HepG2 (cell line): ENCODE data around the gene SEPTIN5. TPM values are rescaled to one million over a fixed set of nuclear protein-coding genes. Genes with fewer than 3 reads are reported as not detected.

Experiments
- ATAC-seq: fragments of 200-7000 bp; cut with Tn5 transposase; 3 replicates; pipeline ENCODE4 v1.9.1; 2020; ENCODE audit warnings: mild to moderate bottlenecking, moderate library complexity
- BruUV-seq: library from RNA; stranded (reverse); fragments of 400-500 nt; replicated peaks from 2 replicates; lab custom pipeline; 2021; lab: Mats Ljungman, UMichigan
- CTCF ChIA-PET: fragments of 300-600 bp; formaldehyde crosslinking; extraction: SDS; loops from one replicate; lab custom pipeline; 2021; ENCODE audit warnings: low total read pairs, inconsistent platforms, low intra/inter-chr PET ratio; lab: Yijun Ruan, JAX
- POLR2A ChIA-PET: fragments of 350-600 bp; sonication (Branson Sonifier 250); formaldehyde crosslinking; loops from one replicate; lab custom pipeline; 2020; ENCODE audit warnings: antibody characterized with exemption, inconsistent platforms; lab: Yijun Ruan, JAX
- DNase-seq: peaks from one replicate; pipeline ENCODE4 v3.0.0-alpha.2; 2015; ENCODE audit warnings: low spot score
- FAIRE-seq: peaks from 3 replicates; lab custom pipeline; 2011; peaks lifted over from hg19 to GRCh38; lab: Jason Lieb, UNC
- H2AFZ ChIP-seq: one replicate; pipeline ENCODE4 v1.6.1; 2011; ENCODE audit warnings: low read length, inconsistent platforms
- H3K27ac ChIP-seq: fragments of 300-600 bp; 3 replicates; pipeline ENCODE4 v1.8.0; 2011; ENCODE audit warnings: mixed run types, mild to moderate bottlenecking, mixed read lengths, low read length, inconsistent platforms; ENCODE audit not compliant: insufficient read depth; ENCODE audit errors: extremely low read length
- H3K27me3 ChIP-seq, 2 experiments: fragments of 200-600 bp in 1 of 2; 2 replicates in 1 of 2; 3 replicates in 1 of 2; pipeline versions ENCODE4 v1.6.0 to v1.8.0; 2011; ENCODE audit warnings: low read length in 2 of 2, mild to moderate bottlenecking in 2 of 2, moderate library complexity in 2 of 2, inconsistent platforms in 1 of 2; ENCODE audit not compliant: insufficient read depth in 2 of 2, control insufficient read depth in 1 of 2
- H3K36me3 ChIP-seq, 2 experiments: fragments of 200-600 bp in 1 of 2; replicated peaks in 1 of 2; 2 replicates in 1 of 2; 3 replicates in 1 of 2; pipeline versions ENCODE4 v1.5.1 to v1.8.0; 2011; ENCODE audit warnings: low read length in 2 of 2, inconsistent platforms in 1 of 2; ENCODE audit not compliant: insufficient read depth in 2 of 2, control insufficient read depth in 1 of 2
- H3K4me1 ChIP-seq: 2 replicates; pipeline ENCODE4 v1.5.1; 2012; ENCODE audit warnings: low read length, inconsistent platforms; ENCODE audit not compliant: insufficient read depth
- H3K4me2 ChIP-seq: 2 replicates; pipeline ENCODE4 v1.6.0; 2011; ENCODE audit warnings: low read depth, low read length, inconsistent platforms
- H3K4me3 ChIP-seq, 3 experiments: fragments of 200-600 bp in 1 of 3; sonication (generic), shearing (Covaris generic) in 1 of 3; replicated peaks in 1 of 3; 2 replicates each; pipeline ENCODE4 v1.5.1; 2011 to 2016; ENCODE audit warnings: low read length in 3 of 3, inconsistent platforms in 2 of 3, low read depth in 2 of 3, mild to moderate bottlenecking in 2 of 3, control low read depth in 1 of 3, mixed read lengths in 1 of 3; ENCODE audit not compliant: insufficient read depth in 1 of 3
- H3K79me2 ChIP-seq: one replicate; pipeline ENCODE4 v1.6.1; 2011; ENCODE audit warnings: low read length, inconsistent platforms; ENCODE audit not compliant: insufficient read depth
- H3K9ac ChIP-seq: 2 replicates; pipeline ENCODE4 v1.6.0; 2011; ENCODE audit warnings: mild to moderate bottlenecking, low read depth, low read length, inconsistent platforms; ENCODE audit not compliant: insufficient read depth
- H3K9me3 ChIP-seq: 2 replicates; pipeline ENCODE4 v1.5.1; 2012; ENCODE audit warnings: mild to moderate bottlenecking, low read length
- H4K20me1 ChIP-seq: 2 replicates; pipeline ENCODE4 v1.6.0; 2011; ENCODE audit warnings: inconsistent platforms, mild to moderate bottlenecking, low read length, moderate library complexity; ENCODE audit not compliant: insufficient read depth
- AKNA ChIP-seq: sonication (generic); formaldehyde crosslinking; IDR thresholded peaks from 2 replicates; pipeline ENCODE4 v1.4.0; 2020; ENCODE audit warnings: missing genetic modification reagents, borderline replicate concordance
- HNRNPUL1 ChIP-seq: fragments of 200-400 bp; formaldehyde crosslinking; IDR thresholded peaks from 2 replicates; pipeline ENCODE4 v1.6.1; 2017; ENCODE audit warnings: low read depth, mild to moderate bottlenecking, low read length, moderate library complexity
- MLX ChIP-seq: IDR thresholded peaks from 2 replicates; pipeline ENCODE4 v1.6.1; 2016
- RFXANK ChIP-seq: IDR thresholded peaks from 2 replicates; pipeline ENCODE4 v1.6.1; 2016
- SMAD9 ChIP-seq: sonication (generic); formaldehyde crosslinking; IDR thresholded peaks from 2 replicates; pipeline ENCODE4 v1.5.1; 2020; ENCODE audit warnings: mild to moderate bottlenecking, missing genetic modification reagents
- TAF15 ChIP-seq: fragments of 200-400 bp; formaldehyde crosslinking; IDR thresholded peaks from one replicate; pipeline ENCODE4 v1.6.1; 2018; ENCODE audit warnings: mild to moderate bottlenecking, low read depth, low read length; ENCODE audit not compliant: poor library complexity, severe bottlenecking
- YEATS4 ChIP-seq: sonication (generic); formaldehyde crosslinking; IDR thresholded peaks from 2 replicates; pipeline ENCODE4 v1.4.0; 2020; ENCODE audit warnings: missing genetic modification reagents, borderline replicate concordance
- ZBTB14 ChIP-seq: sonication (generic); formaldehyde crosslinking; IDR thresholded peaks from 2 replicates; pipeline ENCODE4 v1.4.0; 2020; ENCODE audit warnings: missing genetic modification reagents
- ZFAT ChIP-seq: sonication (generic); formaldehyde crosslinking; conservative IDR thresholded peaks from 2 replicates; pipeline ENCODE4 v1.8.1; 2023; ENCODE audit warnings: missing genetic modification reagents, inconsistent platforms
- ZNF503 ChIP-seq: sonication (generic); formaldehyde crosslinking; IDR thresholded peaks from 2 replicates; pipeline ENCODE4 v1.4.0; 2020; ENCODE audit warnings: missing genetic modification reagents
- ZNF576 ChIP-seq: sonication (generic); formaldehyde crosslinking; IDR thresholded peaks from 2 replicates; pipeline ENCODE4 v1.4.0; 2020; ENCODE audit warnings: mild to moderate bottlenecking, missing genetic modification reagents
- ZNF709 ChIP-seq: sonication (generic); formaldehyde crosslinking; IDR thresholded peaks from 2 replicates; pipeline ENCODE4 v1.5.0; 2020; ENCODE audit warnings: mild to moderate bottlenecking, missing genetic modification reagents
- ZNF772 ChIP-seq: sonication (generic); formaldehyde crosslinking; IDR thresholded peaks from 2 replicates; pipeline ENCODE4 v1.5.0; 2020; ENCODE audit warnings: mild to moderate bottlenecking, missing genetic modification reagents
- ZNF816 ChIP-seq: sonication (generic); formaldehyde crosslinking; IDR thresholded peaks from 2 replicates; pipeline ENCODE4 v1.8.0; 2022; ENCODE audit warnings: missing genetic modification reagents, mild to moderate bottlenecking, borderline replicate concordance
- WGBS: methylation state at CpG from one replicate; pipeline ENCODE4 v1.1.6; 2017; ENCODE audit warnings: low lambda C conversion rate; 5-methylcytosine and 5-hydroxymethylcytosine counted together
- in situ Hi-C: cut with HindIII; loops from 2 replicates; pipeline ENCODE4 v1.10.0; 2017; ENCODE audit warnings: low pct_unique_long_range_greater_than_20kb; ENCODE audit not compliant: extremely low pct_ligation_motif_present
- intact Hi-C: fragments of 100-400 bp; cut with micrococcal nuclease; formaldehyde crosslinking; loops from one replicate; pipeline ENCODE4 v1.10.0; 2022; ENCODE audit not compliant: unreplicated experiment
- polyA plus RNA-seq, 8 experiments: library from polyadenylated mRNA; depleted of rRNA in 3 of 8; stranded (reverse) in 7 of 8; unstranded in 1 of 8; fragments of >200 nt; fragmentation: Illumina TruSeq in 4 of 8; extraction: Trizol in 4 of 8; gene quantifications; 2 replicates each; pipeline versions ENCODE4 v1.2.1 to v1.2.3, GENCODE V29; 2011 to 2016; ENCODE audit warnings: low read depth in 4 of 8, missing spikeins in 1 of 8, mixed read lengths in 1 of 8; ENCODE audit not compliant: insufficient read depth in 1 of 8
- total RNA-seq, 5 experiments: library from RNA; depleted of rRNA; stranded (reverse); fragments of >200 nt; fragmentation: Illumina TruSeq; extraction: Trizol; gene quantifications; 2 replicates each; pipeline ENCODE4 v1.2.3, GENCODE V29; 2016; ENCODE audit warnings: low read depth in 1 of 5

The SEPTIN5 gene
- total and polyA plus RNA-seq, 2 of the 13 experiments (the other 11 are each of a cell fraction or from before 2014, with no cell fraction given), result 0.33 TPM; not detected in 1

GRCh38 chr22:19687561-19688300 is 26.6 kb upstream of the SEPTIN5 start:
- TF ChIP-seq ZNF816 (CRISPR knock-in tag) (no peak), ZNF576 (CRISPR knock-in tag) (no peak), MLX (CRISPR knock-in tag) (no peak), ZNF772 (CRISPR knock-in tag) (no peak), ZFAT (CRISPR knock-in tag) (no peak), HNRNPUL1 (no peak), ZBTB14 (CRISPR knock-in tag) (no peak), YEATS4 (CRISPR knock-in tag) (no peak), AKNA (CRISPR knock-in tag) (no peak), ZNF503 (no peak), SMAD9 (CRISPR knock-in tag) (no peak), RFXANK (CRISPR knock-in tag) (no peak), TAF15 (no peak), ZNF709 (CRISPR knock-in tag) (no peak)
- H3K4me3 ChIP-seq, result no peak overlapping the region
- CTCF ChIA-PET, result no interaction called here
- intact Hi-C loops, result no loop called here
- no peak overlapping the region for H2AFZ ChIP-seq
- no TSS peak for BruUV-seq
- no peaks in the 10 kb centered on the region for H4K20me1 ChIP-seq
- no peak overlapping the region for H3K9ac ChIP-seq
- no peak overlapping the region for H3K27ac ChIP-seq
- H3K4me1 ChIP-seq, result no peaks in the 10 kb centered on the region
- H3K4me2 ChIP-seq, result no peak overlapping the region
- POLR2A ChIA-PET, result no interaction called here
- ATAC-seq, result no peak
- in situ Hi-C loops, result no loop called here
- no peak for DNase-seq
- H3K79me2 ChIP-seq, result no peaks in the 10 kb centered on the region
- peaks cover 10 to 51% of the 10 kb centered on the region in 2 experiments for H3K27me3 ChIP-seq
- no peak for FAIRE-seq
- no peaks in the 10 kb centered on the region for H3K9me3 ChIP-seq
- 27% methylated on average over 17 of the region's 22 CpGs for WGBS
- no peaks in the 10 kb centered on the region for H3K36me3 ChIP-seq
